Islet precursor cell (in vitro differentiated cells): Measurements from ENCODE around the gene B4GALT1.

Experiments used
- DNase-seq: peaks from one replicate; pipeline ENCODE4 v3.0.0-alpha.2; 2018

Gene B4GALT1

DNA sequence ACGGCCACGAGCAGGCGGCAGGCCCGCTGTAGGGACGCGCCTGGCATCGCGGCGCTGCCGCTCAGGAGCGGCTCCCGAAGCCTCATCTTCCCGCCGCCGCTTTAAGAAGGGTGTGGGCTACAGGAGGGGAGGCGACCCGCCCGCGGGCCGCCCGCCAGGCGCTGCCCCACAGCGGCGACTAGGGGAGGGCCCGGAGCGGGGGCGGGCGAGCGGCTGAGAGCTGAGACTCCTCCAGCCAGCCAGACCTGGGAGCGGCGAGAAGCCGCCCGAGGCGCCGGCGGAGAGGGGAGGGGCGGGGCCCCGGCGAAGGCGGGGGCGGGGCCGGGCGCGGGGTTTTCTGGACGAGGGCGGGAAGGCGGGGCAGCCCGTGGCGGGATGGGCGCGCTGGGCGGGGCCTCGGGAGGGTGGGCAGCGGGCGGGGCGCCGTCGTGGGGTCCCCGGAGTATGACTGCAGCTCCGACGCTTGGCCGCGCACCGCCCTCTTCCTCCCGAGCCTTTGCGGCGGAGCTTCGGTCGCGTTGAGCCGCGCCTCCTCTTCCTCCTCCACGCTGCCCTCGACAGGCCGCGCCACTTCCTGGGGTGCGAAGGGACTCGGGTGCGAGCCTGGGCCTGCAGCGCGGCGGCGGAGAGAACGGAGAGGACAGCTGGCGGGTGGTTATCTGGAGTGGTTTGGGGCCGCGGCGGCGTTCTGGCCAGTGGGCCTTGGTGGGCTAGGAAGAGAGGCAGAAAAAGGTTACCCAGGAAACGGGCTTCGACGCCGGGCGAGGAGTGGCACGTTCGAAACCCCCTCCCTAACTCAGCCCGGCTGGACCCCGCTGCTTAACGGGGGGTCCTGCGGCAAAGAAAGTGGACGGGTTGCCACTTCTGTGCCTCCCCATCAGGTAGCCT lies at the start of gene B4GALT1:
TSS of gene B4GALT1 (minus strand) at position 253 of the 888 bp plus-strand sequence. CDS start at position 86, 167 bp downstream.
- peak; percentile 98 for DNase-seq

- DNase-seq, result peak; percentile 81
Observed at GRCh38 chr9:33211695-33212393, 44.7 kb upstream of the B4GALT1 start.

- no peak for DNase-seq
Observed at GRCh38 chr9:33210006-33210715, 43.0 kb upstream of the B4GALT1 start.

- DNase-seq, result no peak
Observed at GRCh38 chr9:33209394-33209793, 42.3 kb upstream of the B4GALT1 start.

- no peak for DNase-seq
Observed at GRCh38 chr9:33202552-33203201, 35.5 kb upstream of the B4GALT1 start.

GRCh38 chr9:33202018-33202417 lies 34.9 kb upstream of the B4GALT1 start:
- DNase-seq, result no peak

DNA sequence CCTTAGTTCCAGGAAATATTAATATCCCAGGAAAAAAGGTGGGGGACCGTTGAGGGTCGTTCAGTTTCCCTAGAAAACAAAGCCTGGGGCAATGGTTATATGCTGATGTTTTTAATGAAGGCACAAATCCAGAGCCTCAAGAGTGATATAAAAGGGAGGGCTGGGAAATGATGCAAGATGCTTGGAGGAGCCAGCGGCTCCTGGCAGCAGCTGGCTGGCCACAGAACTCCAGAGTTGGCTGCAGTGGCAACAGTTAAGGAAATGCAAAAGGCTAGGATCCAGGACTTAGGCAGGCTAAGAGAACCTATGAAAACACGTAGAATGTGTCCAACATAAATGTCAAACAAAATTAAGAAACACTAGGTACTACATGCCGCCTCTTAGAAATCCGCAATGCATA lies 31.0 kb upstream of the B4GALT1 start:
- DNase-seq, result no peak

DNA sequence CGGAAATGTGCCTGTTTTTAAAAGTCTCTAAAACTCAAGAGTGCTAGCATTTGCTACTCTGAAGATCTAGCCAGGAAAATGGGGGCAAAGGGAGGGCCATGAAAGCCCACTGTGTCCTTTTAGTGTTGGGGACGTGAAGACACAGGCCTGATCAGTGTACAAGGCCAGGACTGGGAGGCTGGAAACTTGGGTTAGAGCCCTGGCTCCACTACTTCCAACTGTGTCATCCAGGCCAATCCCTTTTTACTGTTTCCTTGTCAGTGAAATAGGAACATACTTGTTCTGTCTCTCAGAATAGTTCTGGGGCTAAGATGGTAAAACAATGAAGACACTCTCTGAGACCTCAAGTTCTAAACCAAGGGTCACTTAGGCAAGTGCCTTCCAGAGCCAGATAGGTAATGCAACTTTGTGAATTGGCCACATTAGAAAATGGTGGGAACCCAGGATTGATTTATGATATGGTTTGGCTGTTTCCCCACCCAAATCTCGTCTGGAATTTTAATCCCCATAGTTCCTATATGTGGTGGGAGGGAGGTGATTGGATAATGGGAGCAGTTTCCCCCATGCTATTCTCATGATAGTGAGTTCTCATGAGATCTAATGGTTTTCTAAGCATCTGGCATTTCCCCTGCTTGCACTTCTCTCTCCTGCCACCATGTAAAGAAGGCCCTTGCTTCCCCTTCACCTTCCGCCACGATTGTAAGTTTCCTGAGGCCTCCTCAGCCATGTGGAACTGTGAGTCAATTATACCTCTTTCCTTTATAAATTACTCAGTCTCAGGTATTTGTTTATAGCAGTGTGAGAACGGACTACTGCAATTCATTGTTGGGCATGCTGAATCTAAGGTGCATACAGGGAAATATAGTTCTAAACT lies 30.4 kb upstream of the B4GALT1 start:
- DNase-seq, result no peak

DNA sequence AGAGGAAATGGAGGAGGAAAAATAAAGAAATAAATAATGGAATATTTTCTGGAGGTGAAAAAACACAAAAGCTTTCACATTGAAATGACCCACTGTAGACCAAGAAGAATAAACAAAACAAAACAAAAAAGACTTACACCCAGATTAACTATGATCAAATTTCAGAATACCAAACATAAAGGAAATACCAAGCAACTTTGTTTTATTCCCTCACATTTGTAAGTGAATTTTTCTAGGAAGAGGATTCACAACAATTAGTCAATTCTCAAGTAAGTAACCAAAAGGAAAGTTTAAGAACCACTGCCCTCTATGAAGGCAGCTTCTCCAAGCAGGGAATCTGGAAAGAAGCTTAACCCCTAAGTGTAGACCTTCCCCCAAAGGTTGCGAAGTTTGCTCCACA lies 29.6 kb upstream of the B4GALT1 start:
- no peak for DNase-seq

- no peak for DNase-seq
Observed at GRCh38 chr9:33193818-33194217, 26.7 kb upstream of the B4GALT1 start.

GRCh38 chr9:33192493-33193255 lies 25.5 kb upstream of the B4GALT1 start:
- no peak for DNase-seq

DNA sequence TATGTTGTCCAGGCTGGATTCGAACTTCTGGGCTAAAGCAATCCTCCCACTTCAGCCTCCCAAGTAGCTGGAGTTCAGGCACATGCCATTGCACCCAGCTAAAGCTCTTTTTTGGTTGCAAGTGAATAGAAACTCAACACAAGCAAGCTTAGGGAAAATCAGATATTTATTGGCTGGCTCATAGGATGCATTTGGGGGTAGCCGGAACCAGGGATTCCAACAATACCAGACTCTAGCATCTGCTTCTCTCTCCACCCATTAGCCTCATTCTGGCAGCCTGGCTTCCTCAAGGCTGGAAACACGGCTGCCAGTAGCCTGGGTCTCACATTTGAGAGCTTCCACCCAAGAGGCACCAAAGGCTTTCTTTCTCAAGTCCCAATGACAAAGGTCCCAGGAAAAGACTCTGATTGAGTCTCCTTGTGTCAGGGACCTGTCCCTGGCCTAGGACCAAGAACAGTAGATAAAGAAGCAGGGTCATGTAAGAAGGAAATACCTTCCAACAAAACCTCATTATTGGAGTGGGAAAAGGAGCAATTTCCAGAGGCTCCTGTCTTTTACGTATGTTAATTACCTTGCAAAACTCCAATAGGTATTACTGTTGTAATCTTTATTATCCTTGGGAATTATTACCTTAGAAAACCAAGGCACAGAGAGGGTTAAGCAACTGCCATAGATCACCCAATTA lies 23.0 kb upstream of the B4GALT1 start:
- DNase-seq, result no peak

GRCh38 chr9:33189331-33189791 lies 22.2 kb upstream of the B4GALT1 start:
- no peak for DNase-seq

GRCh38 chr9:33188711-33189110 lies 21.6 kb upstream of the B4GALT1 start:
- no peak for DNase-seq

- no peak for DNase-seq
Observed at GRCh38 chr9:33187519-33188218, 20.5 kb upstream of the B4GALT1 start.

- no peak for DNase-seq
Observed at GRCh38 chr9:33186457-33187168, 19.5 kb upstream of the B4GALT1 start.

GRCh38 chr9:33185858-33186257 lies 18.7 kb upstream of the B4GALT1 start:
- no peak for DNase-seq

- DNase-seq, result no peak
Observed at GRCh38 chr9:33185406-33185805, 18.3 kb upstream of the B4GALT1 start.

DNA sequence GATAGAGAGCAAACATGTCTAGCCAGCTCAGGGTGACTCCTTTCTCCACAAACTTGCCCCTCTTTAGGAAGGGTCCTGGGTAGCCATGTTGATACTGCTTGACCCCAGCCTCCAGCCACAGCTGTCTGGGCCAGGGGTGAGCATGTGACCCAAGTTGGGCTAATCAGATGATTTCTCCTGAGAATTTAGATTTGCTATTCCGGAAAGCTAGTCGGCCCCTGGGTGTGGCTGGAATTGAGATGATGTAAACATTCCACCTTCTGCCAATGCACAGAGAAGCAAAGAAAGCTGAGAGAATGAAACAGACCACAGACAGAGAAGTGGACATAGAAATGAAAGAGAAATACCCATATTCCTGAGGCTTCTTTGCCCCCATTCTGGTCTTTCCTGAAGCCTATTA lies 17.8 kb upstream of the B4GALT1 start:
- no peak for DNase-seq
